Measurements from ENCODE around the gene CLEC18B.
"Not testable (repeated sequence)": the region's sequence is repeated elsewhere in the genome, so short reads cannot be mapped to it uniquely, and the experiment has no call there.

DNA sequence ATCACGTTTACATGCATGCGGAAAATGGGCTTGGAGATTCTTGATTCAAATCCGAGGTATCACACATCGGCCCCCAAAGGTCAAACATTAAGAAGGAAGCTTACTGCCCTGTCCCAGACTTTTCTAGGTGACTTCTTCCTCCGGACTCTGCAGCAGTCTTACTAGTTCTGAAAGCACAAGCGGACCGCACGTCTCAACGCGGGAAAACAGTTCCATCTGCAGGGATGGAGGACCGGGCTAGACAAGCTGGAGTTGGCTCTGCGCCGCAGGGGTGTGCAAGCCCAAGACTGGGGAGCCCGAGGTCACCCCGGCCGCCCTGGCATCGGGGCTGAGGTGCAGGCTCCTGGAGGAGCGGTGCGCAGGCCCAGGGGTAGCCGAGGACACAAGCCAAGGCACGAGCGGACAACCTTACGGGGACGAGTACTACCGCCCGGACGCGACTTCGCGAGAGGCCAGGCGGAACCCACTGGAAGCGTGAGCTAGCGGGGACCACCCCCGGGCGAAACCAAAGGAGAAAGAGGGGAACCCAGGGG, 53.7 kb downstream of the CLEC18B start:
- TF ChIP-seq POLR2A, CTCF (IDR thresholded peaks at IDR 0.05): not testable (repeated sequence)
